ENCODE data around the gene RGS3.

RGS3 gene

DNA sequence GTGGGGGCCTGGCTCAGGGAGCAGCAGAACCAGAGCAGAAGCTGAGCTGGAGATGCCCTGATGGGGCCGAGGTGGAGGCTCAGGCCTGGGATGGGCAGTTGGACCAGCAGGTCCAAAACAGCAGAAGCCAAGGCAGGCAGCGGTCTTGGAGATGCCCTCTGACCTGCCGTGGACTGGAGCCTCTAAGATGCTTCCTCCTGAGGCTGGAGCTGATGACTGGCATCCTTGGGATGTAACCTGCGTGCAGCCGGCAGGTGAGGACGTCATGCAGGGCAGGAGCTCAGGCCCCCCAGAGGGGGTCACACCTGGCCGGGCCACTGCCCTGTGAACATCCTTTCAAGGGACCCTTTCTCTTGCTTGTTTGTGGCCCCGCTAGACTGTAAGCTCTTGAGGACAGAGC is 162.0 kb downstream of the RGS3 start:
- DNase-seq (no peak), ATAC-seq (no peak)
- Mint-ChIP-seq H3K9me3 (no peaks in the 10 kb centered on the region), H3K27ac (no peak overlapping the region), H3K27me3 (peaks cover 8% of the 10 kb centered on the region), H3K4me1 (peaks cover 33% of the 10 kb centered on the region), H3K4me3 (no peak overlapping the region)

- peaks cover 9% of the 10 kb centered on the region for H3K27me3 Mint-ChIP-seq
- DNase-seq: no peak
- ATAC-seq: no peak
- no peak overlapping the region for H3K27ac Mint-ChIP-seq
- no peaks in the 10 kb centered on the region for H3K9me3 Mint-ChIP-seq
- peaks cover 19% of the 10 kb centered on the region for H3K4me1 Mint-ChIP-seq
- no peak overlapping the region for H3K4me3 Mint-ChIP-seq
These were observed 163.4 kb downstream of the RGS3 start for GRCh38 chr9:113626735-113627495.

- no peaks in the 10 kb centered on the region for H3K9me3 Mint-ChIP-seq
These were observed 165.1 kb downstream of the RGS3 start for GRCh38 chr9:113628621-113629020.

DNA sequence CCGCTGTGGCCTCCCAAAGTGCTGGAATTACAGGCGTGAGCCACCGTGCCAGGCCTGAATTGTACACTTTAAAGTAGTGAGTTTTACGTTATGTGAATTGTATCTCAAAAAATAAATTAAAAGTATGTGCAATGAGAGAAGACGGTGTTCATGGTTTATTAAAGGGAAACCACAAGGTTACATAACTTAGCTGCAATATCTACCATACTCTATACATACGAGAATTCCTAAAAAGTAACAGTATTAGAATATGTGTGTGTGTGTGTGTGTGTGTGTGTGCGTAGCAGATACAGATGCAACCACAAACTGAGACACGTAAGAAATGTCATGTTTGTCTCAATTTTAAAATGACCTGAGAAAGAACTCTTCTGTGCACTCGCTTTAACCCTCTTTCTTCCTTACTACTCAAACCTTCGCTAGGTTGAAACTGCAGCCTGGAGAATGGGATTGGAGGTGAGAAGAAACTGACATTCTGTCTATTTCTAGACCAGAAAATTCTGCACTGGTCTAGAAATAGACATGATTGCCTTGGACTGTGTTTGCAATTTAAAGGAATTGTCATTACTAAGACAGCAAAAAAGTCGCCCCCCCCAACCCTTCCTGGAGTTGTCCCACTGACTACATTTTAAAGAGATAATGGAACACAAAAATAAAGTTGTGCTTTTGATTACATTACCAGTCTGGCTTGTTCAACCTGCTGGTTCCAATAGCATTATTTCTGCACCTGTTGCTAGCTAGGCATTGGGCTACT is 167.0 kb downstream of the RGS3 start:
- H3K27me3 Mint-ChIP-seq: peaks cover 32% of the 10 kb centered on the region
- no peaks in the 10 kb centered on the region for H3K9me3 Mint-ChIP-seq
- H3K27ac Mint-ChIP-seq: no peak overlapping the region
- H3K4me3 Mint-ChIP-seq: no peak overlapping the region
- no peak for DNase-seq
- no peak for ATAC-seq
- peaks cover 16% of the 10 kb centered on the region for H3K4me1 Mint-ChIP-seq

More at GRCh38 chr9:113628621-113629020, 165.1 kb downstream of the RGS3 start:
- Mint-ChIP-seq H3K4me3 (no peak overlapping the region), H3K27me3 (peaks cover 26% of the 10 kb centered on the region), H3K27ac (peak overlapping the region in 1 of 2 donors; percentile 50), H3K4me1 (peaks cover 18% of the 10 kb centered on the region)
- DNase-seq (no peak), ATAC-seq (no peak)

GRCh38 chr9:113631137-113631765 is 167.7 kb downstream of the RGS3 start:
- no peak for DNase-seq
- no peak overlapping the region for H3K27ac Mint-ChIP-seq
- H3K4me1 Mint-ChIP-seq: peaks cover 16% of the 10 kb centered on the region
- ATAC-seq: no peak
- no peaks in the 10 kb centered on the region for H3K9me3 Mint-ChIP-seq
- no peak overlapping the region for H3K4me3 Mint-ChIP-seq
- H3K27me3 Mint-ChIP-seq: peaks cover 32% of the 10 kb centered on the region

DNA sequence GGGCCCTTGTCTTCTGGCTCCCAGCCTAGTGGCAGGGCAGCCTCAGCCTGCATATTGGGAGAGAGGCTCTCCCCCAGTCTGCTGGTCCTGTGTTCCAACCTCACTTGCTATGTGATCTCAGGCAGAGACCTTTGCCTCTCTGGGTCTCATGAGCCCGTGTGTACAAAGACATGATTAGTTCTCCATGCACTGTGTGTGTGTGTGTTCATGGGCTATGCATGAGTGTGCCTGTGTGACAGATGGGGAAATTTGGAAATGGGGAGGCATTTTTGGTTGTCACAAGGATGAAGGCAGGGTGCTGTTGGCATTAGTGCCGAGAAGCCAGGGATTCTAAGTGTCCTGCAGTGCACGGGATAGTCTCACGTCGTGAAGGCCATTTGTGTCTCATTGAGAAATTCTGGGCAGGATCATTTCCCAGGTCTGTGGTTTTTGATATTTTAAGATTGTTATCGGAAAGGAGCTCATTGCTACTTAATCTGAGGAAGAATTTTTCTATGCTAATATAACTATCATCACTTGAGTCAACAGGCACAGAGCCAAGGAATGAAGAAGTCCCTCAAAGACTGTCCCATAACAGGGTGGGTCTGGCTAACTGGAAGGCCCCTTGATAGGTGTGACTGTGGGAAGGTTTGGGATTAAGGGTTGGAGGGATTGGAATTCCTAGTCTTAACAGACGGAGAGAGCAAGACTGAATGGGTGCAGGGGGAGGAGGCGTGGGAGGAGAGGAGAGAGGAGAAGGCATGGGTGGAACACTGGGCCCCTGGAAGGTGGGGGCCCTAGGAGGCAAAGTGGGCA is 168.5 kb downstream of the RGS3 start:
- DNase-seq (no peak), ATAC-seq (no peak)
- Mint-ChIP-seq H3K4me3 (no peak overlapping the region), H3K4me1 (peaks cover 16% of the 10 kb centered on the region), H3K9me3 (no peaks in the 10 kb centered on the region), H3K27ac (peak overlapping the region in 1 of 2 donors; percentile 5), H3K27me3 (peaks cover 38% of the 10 kb centered on the region)

DNA sequence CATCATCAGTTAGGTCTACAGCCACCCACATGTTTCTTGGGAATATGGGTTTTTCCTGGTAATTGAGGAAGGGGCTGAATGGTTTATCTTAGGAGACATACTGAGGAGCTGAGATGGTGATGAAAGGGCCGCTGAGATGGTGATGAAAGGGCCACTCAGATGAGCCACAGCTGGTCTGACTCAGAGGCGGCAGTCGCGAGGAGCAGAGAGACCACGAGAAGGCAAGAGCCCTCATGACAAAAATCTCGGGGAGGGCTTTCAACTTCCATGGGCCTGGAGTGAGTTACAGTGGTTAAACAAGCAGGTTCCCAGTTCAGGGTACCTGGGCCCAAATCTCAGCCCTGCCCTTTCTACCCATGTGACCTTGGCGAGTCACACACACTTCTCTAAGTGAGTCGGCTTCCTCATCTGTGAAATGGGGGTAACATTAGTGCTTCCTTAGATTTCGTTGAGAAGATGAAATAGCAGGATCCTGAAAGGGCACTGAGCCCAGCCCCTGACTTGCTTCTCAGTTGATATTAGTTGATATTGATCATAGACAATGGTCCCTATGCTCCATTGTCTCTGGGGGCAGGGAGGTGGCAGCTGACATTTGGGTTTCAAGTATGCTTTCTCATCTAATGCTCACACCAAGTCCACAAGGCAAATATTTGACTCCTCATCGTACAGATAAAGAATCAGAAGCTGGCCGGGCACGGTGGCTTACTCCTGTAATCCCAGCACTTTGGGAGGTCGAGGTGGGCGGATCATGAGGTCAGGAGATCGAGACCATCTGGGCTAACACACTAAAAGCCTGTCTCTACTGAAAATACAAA is 169.5 kb downstream of the RGS3 start:
- DNase-seq (peak in 1 of 2 donors; percentile 38), ATAC-seq (peak; percentile 81)
- H3K9me3 Mint-ChIP-seq: no peaks in the 10 kb centered on the region
- H3K27me3 Mint-ChIP-seq: peaks cover 38% of the 10 kb centered on the region
- H3K4me1 Mint-ChIP-seq: peaks cover 16% of the 10 kb centered on the region
- H3K27ac Mint-ChIP-seq: no peak overlapping the region
- H3K4me3 Mint-ChIP-seq: no peak overlapping the region

- Mint-ChIP-seq H3K27ac (peak overlapping the region in 1 of 2 donors; percentile 84), H3K4me1 (peaks cover 16% of the 10 kb centered on the region), H3K9me3 (no peaks in the 10 kb centered on the region), H3K4me3 (no peak overlapping the region), H3K27me3 (peaks cover 30% of the 10 kb centered on the region)
- ATAC-seq (peak; percentile 44), DNase-seq (no peak)
These were observed 170.5 kb downstream of the RGS3 start for GRCh38 chr9:113633782-113634595.

- Mint-ChIP-seq H3K9me3 (no peaks in the 10 kb centered on the region), H3K27ac (no peak overlapping the region), H3K27me3 (peaks cover 30% of the 10 kb centered on the region), H3K4me1 (peaks cover 16% of the 10 kb centered on the region), H3K4me3 (no peak overlapping the region)
- DNase-seq: no peak
- no peak for ATAC-seq
These were observed 171.3 kb downstream of the RGS3 start for GRCh38 chr9:113634596-113635515.

DNA sequence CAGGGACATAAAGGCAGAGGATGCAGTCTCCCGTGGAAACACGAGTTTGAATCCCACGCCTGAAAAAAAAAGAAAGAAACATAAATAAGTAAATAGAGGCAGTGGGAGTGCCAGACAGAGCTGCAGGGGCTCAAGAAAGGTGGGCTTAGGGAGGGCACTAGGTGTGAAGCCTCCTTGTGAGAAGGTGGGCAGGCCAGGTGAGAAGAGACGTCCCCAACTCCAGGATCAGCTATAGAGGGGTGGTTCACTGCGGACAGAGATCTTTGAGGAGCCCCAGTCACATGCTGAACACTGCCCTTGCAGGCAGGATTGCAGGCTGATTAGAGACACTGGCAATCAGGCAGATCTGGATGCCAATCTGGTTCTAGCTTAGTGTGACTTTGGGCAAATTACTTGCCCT is 172.1 kb downstream of the RGS3 start:
- Mint-ChIP-seq H3K27ac (no peak overlapping the region), H3K4me1 (peaks cover 16% of the 10 kb centered on the region), H3K9me3 (no peaks in the 10 kb centered on the region), H3K27me3 (peaks cover 30% of the 10 kb centered on the region), H3K4me3 (no peak overlapping the region)
- ATAC-seq (no peak), DNase-seq (no peak)

- DNase-seq: no peak
- peaks cover 16% of the 10 kb centered on the region for H3K4me1 Mint-ChIP-seq
These were observed 172.6 kb downstream of the RGS3 start for GRCh38 chr9:113636165-113636564.

GRCh38 chr9:113636693-113637092 is 173.2 kb downstream of the RGS3 start:
- no peak for ATAC-seq

More at GRCh38 chr9:113636165-113636564, 172.6 kb downstream of the RGS3 start:
- Mint-ChIP-seq H3K27ac (no peak overlapping the region), H3K4me3 (no peak overlapping the region), H3K27me3 (peaks cover 30% of the 10 kb centered on the region), H3K9me3 (no peaks in the 10 kb centered on the region)
- no peak for ATAC-seq

DNA sequence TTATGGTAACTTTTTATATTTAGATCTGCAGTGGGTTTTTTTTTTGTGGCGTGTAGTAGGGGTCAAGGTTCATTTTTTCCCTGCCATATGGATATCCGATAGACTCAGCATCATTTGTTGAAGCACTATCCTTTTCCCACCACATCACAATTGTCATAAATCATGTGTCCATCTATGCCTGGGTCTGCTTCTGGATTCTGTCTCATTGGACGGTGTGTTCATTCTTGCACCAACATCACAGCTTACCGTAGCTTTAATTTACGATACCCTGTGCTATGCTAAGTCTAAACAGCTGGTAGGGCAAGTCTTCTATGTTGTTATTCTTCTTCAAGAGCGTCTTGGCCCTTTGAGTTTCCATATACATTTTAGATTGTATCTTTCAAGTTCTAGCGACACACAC is 175.0 kb downstream of the RGS3 start:
- no peaks in the 10 kb centered on the region for H3K9me3 Mint-ChIP-seq
- no peak for ATAC-seq
- no peak for DNase-seq
- peaks cover under 1% of the 10 kb centered on the region for H3K4me1 Mint-ChIP-seq
- no peak overlapping the region for H3K4me3 Mint-ChIP-seq
- peaks cover 14% of the 10 kb centered on the region for H3K27me3 Mint-ChIP-seq
- H3K27ac Mint-ChIP-seq: no peak overlapping the region

More at GRCh38 chr9:113636693-113637092, 173.2 kb downstream of the RGS3 start:
- peaks cover 30% of the 10 kb centered on the region for H3K27me3 Mint-ChIP-seq
- H3K9me3 Mint-ChIP-seq: no peaks in the 10 kb centered on the region
- no peak for DNase-seq
- H3K4me3 Mint-ChIP-seq: no peak overlapping the region
- no peak overlapping the region for H3K27ac Mint-ChIP-seq
- H3K4me1 Mint-ChIP-seq: peaks cover 16% of the 10 kb centered on the region

Measured in stimulated activated naive CD8-positive, alpha-beta T cell treated with anti-CD3 and anti-CD28 coated beads, Interleukin-15, amount 100 ng/mL, for 72 hours (primary cell).